ENCODE results near the gene FBXW7. TPM values are rescaled to one million over a fixed set of nuclear protein-coding genes. Genes with fewer than 3 reads are reported as not detected.

Gene FBXW7
- total RNA-seq, 1 donor from 2014 or later = 47.2 TPM

DNA sequence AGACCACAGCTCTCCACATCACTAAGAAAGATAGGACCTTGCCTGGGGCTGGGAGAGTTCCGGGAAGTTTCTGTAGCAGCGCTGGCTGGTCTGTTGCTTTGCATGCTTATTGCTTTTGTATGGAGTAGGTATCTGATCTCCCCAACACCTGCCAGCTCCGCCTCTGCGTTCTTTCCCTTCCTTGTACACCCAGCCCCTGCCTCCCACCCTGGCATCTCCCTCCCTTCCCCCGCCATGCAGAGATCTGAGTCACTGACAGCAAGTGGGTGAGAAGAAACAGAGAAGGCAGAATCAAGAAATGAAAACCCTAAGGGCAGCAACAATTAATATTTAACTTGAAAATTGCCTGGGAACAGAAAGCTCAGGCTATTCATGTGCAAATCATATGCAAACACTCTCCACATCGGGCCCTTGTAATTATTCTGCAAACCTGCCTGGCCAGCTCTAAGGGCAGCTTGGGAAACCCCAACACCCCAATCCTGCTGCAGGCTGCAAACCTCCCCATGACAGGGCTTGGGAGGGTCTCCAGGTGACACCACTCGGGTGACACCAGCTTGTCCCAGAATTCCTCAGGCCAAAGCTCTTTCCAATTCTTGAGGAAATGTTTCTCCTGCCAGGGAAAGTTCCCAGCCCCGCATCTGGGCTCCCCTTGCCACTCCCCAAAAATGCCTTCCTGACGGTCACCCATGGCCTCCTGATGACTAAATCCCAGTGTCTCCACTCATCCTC lies 257.2 kb downstream of the FBXW7 start:
- Histone ChIP-seq H3K36me3 (no peaks in the 10 kb centered on the region), H3K4me3 (no peak overlapping the region), H3K9me3 (no peaks in the 10 kb centered on the region), H3K27ac (no peak overlapping the region), H3K4me1 (no peaks in the 10 kb centered on the region), H3K27me3 (no peaks in the 10 kb centered on the region)
- no peak for DNase-seq
- ATAC-seq = peak; percentile 65
- intact Hi-C loops (cut with DNase I) = no loop called here
- TF ChIP-seq, protein P1, sequence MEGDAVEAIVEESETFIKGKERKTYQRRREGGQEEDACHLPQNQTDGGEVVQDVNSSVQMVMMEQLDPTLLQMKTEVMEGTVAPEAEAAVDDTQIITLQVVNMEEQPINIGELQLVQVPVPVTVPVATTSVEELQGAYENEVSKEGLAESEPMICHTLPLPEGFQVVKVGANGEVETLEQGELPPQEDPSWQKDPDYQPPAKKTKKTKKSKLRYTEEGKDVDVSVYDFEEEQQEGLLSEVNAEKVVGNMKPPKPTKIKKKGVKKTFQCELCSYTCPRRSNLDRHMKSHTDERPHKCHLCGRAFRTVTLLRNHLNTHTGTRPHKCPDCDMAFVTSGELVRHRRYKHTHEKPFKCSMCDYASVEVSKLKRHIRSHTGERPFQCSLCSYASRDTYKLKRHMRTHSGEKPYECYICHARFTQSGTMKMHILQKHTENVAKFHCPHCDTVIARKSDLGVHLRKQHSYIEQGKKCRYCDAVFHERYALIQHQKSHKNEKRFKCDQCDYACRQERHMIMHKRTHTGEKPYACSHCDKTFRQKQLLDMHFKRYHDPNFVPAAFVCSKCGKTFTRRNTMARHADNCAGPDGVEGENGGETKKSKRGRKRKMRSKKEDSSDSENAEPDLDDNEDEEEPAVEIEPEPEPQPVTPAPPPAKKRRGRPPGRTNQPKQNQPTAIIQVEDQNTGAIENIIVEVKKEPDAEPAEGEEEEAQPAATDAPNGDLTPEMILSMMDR (IDR thresholded peaks at IDR 0.05) = no peak

DNA sequence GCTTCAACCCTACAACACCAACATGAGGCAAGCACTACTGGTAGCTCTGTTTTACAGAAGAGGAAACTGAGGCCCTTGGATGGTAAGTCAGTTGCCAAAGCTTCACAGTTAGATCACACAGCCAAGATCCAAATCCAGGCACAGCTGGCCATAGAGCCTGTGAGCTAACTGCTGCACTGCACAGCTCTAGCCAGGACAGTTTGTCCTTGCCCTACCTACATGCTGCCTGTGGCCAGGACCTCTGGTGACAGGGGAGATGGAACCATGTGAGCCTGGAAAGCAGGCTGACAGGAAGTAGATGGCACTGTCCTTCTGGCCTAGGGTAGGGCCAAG lies 257.8 kb downstream of the FBXW7 start:
- intact Hi-C loops (cut with DNase I) = no loop called here
- H3K4me1 ChIP-seq = no peaks in the 10 kb centered on the region
- H3K9me3 ChIP-seq = no peaks in the 10 kb centered on the region
- no peak overlapping the region for H3K4me3 ChIP-seq
- ATAC-seq (peak; percentile 40), DNase-seq (no peak)
- no peaks in the 10 kb centered on the region for H3K36me3 ChIP-seq
- no peak overlapping the region for H3K27ac ChIP-seq
- TF ChIP-seq, protein P1 (IDR thresholded peaks at IDR 0.05) = no peak
- H3K27me3 ChIP-seq = no peaks in the 10 kb centered on the region

DNA sequence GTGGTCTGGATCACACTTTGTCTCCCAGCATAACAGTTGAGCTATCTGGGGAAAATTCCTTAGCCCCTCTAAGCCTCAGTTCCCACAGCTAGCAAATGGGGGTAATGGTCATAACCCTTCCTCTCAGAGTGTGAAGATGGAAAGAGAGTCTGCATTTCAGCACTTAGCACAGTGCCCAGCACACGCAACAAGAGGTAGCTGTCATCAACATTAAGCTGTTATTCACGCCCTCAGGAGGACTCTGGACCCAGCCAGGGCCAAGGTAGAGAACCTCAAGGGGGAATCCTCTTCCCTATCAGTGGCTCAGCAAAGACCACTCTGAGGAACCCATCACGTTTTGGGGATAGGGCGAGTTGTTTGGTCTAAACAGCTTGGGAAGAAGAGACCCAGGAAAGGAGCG lies 258.6 kb downstream of the FBXW7 start:
- DNase-seq (no peak), ATAC-seq (no peak)
- TF ChIP-seq, protein P1 (IDR thresholded peaks at IDR 0.05) = no peak
- Histone ChIP-seq H3K27ac (no peak overlapping the region), H3K36me3 (no peaks in the 10 kb centered on the region), H3K27me3 (no peaks in the 10 kb centered on the region), H3K4me1 (no peaks in the 10 kb centered on the region), H3K4me3 (no peak overlapping the region), H3K9me3 (no peaks in the 10 kb centered on the region)
- intact Hi-C loops (cut with DNase I) = no loop called here

DNA sequence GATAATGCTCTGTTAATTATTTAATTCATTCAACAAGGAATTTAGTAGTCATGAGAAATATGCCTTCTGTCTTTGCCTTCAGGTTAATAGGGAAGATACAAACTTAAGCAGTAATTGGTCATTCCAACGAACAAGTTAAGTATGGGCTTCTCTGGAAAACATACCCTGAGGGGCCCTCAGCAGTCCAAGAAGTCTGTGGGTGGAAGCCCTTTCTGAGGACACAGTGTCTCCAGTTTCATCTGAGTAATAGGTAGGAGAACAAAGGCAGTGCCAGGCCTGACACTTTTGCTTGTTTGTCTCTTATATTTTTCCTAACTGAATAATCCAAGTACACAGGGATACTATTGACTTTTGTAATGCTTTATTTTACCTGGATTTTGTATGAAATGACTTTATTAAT lies 262.5 kb downstream of the FBXW7 start:
- TF ChIP-seq, protein P1 (IDR thresholded peaks at IDR 0.05) = no peak
- DNase-seq = no peak
- no peak for ATAC-seq
- Histone ChIP-seq H3K27me3 (no peaks in the 10 kb centered on the region), H3K36me3 (no peaks in the 10 kb centered on the region), H3K9me3 (no peaks in the 10 kb centered on the region), H3K4me3 (no peak overlapping the region), H3K27ac (no peak overlapping the region), H3K4me1 (no peaks in the 10 kb centered on the region)
- intact Hi-C loops (cut with DNase I) = no loop called here

Small RNA genes within 50 kb of the gene (microRNA-seq; reads per million reads assigned to microRNA genes)
- gene MIR3140 (ENCODE audit: borderline microRNAs expressed) = 0.50 reads per million

Other genes with a start within 250 kb of the FBXW7 start
- gene TMEM154, start 143.9 kb upstream of the FBXW7 start, total RNA-seq = 12.7 TPM
- not detected for gene TIGD4, start 243.6 kb upstream of the FBXW7 start, total RNA-seq
- gene ARFIP1, start 243.9 kb upstream of the FBXW7 start, total RNA-seq = 29.3 TPM

Data from upper lobe of right lung (tissue), 1 donor.